Neural progenitor cell (in vitro differentiated cells): Measurements from ENCODE around the gene ZBTB5. TPM values are rescaled to one million over a fixed set of nuclear protein-coding genes. Genes with fewer than 3 reads are reported as not detected.

Source experiments
- DNase-seq: peaks from one replicate; pipeline ENCODE4 v3.0.0-alpha.2; 2016; ENCODE audit warnings: low spot score
- H2AFZ ChIP-seq: fragments of 200-600 bp; sonication (generic); replicated peaks from 2 replicates; pipeline ENCODE4 v1.6.1; 2016; ENCODE audit warnings: antibody characterized with exemption
- H3F3A ChIP-seq: fragments of 200-600 bp; sonication (generic); 2 replicates; pipeline ENCODE4 v1.6.1; 2016; ENCODE audit warnings: antibody characterized with exemption, low read depth
- H3K27ac ChIP-seq: fragments of 200-600 bp; sonication (generic); 2 replicates; pipeline ENCODE4 v1.5.1; 2016; ENCODE audit warnings: mild to moderate bottlenecking
- H3K27me3 ChIP-seq: fragments of 200-600 bp; sonication (generic); 2 replicates; pipeline ENCODE4 v1.6.1; 2016; ENCODE audit warnings: mild to moderate bottlenecking, moderate library complexity
- H3K36me3 ChIP-seq: fragments of 200-600 bp; sonication (generic); 2 replicates; pipeline ENCODE4 v1.5.1; 2016
- H3K4me1 ChIP-seq: fragments of 200-600 bp; sonication (generic); 2 replicates; pipeline ENCODE4 v1.6.1; 2016; ENCODE audit warnings: mixed run types
- H3K4me2 ChIP-seq: fragments of 200-600 bp; sonication (generic); 2 replicates; pipeline ENCODE4 v1.6.1; 2016
- H3K4me3 ChIP-seq: fragments of 200-600 bp; sonication (generic); 2 replicates; pipeline ENCODE4 v1.5.1; 2016
- H3K79me2 ChIP-seq: fragments of 200-600 bp; sonication (generic); 2 replicates; pipeline ENCODE4 v1.6.1; 2016; ENCODE audit warnings: low read depth
- H3K9ac ChIP-seq: fragments of 200-600 bp; sonication (generic); 2 replicates; pipeline ENCODE4 v1.6.1; 2016
- H3K9me3 ChIP-seq: fragments of 200-600 bp; sonication (generic); 2 replicates; pipeline ENCODE4 v1.5.1; 2016; ENCODE audit warnings: low read depth
- H4K20me1 ChIP-seq: fragments of 200-600 bp; sonication (generic); 2 replicates; pipeline ENCODE4 v1.6.1; 2016; ENCODE audit warnings: low read depth
- H3K27ac Mint-ChIP-seq: 3 replicates; pipeline ENCODE4 v1.8.0; 2021; ENCODE audit warnings: mixed read lengths
- H3K27me3 Mint-ChIP-seq: 2 replicates; pipeline ENCODE4 v1.8.0; 2022; ENCODE audit warnings: low read depth, mild to moderate bottlenecking, inconsistent platforms, moderate library complexity, mixed read lengths; ENCODE audit not compliant: insufficient read depth
- H3K36me3 Mint-ChIP-seq: 3 replicates; pipeline ENCODE4 v1.8.0; 2021; ENCODE audit warnings: mixed read lengths
- H3K4me1 Mint-ChIP-seq: 3 replicates; pipeline ENCODE4 v1.8.0; 2021; ENCODE audit warnings: mixed read lengths
- H3K4me3 Mint-ChIP-seq: 3 replicates; pipeline ENCODE4 v1.8.0; 2021; ENCODE audit warnings: mild to moderate bottlenecking, moderate library complexity, mixed read lengths
- H3K9me3 Mint-ChIP-seq: 3 replicates; pipeline ENCODE4 v1.8.0; 2020; ENCODE audit warnings: mixed read lengths
- CTCF ChIP-seq: fragments of 200-600 bp; sonication (generic); IDR thresholded peaks from 2 replicates; pipeline ENCODE4 v1.5.1; 2017; ENCODE audit warnings: antibody characterized with exemption, mild to moderate bottlenecking
- EZH2 ChIP-seq: fragments of 200-600 bp; sonication (generic); IDR thresholded peaks from 2 replicates; pipeline ENCODE4 v1.6.1; 2017; ENCODE audit warnings: antibody characterized with exemption, mild to moderate bottlenecking, moderate library complexity
- EZH2phosphoT487 ChIP-seq: fragments of 200-600 bp; sonication (generic); IDR thresholded peaks from 2 replicates; pipeline ENCODE4 v1.6.1; 2017; ENCODE audit warnings: antibody characterized with exemption
- total RNA-seq: library from RNA; depleted of rRNA; stranded (reverse); fragments of >200 nt; gene quantifications from 2 replicates; pipeline ENCODE4 v1.2.3, GENCODE V29; 2015; ENCODE audit warnings: low replicate concordance

The ZBTB5 gene
- total RNA-seq, 1 donor from 2014 or later: 24.1 TPM

DNA sequence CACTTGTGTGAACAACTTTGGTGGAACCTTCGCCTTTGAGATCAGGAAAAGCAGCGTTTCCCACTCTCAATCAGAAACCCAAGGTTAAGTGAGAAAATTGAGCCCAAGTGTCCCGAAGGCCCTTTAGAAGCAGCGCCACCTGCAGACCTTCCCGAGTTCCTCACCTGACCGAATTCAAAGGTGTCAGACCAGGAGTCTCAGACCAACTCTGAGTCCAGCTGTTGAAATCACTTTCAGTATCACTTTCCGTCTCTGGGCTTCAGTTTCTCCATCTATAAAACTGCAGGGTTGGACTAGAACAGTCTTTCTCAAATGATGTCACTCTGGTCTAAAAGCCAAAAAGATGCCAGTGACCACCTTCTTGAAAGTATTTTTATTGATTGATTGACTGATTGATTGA lies 74.5 kb downstream of the ZBTB5 start:
- Mint-ChIP-seq H3K27ac (no peak overlapping the region), H3K4me3 (no peak overlapping the region), H3K4me1 (peaks cover 25% of the 10 kb centered on the region), H3K36me3 (no peaks in the 10 kb centered on the region), H3K27me3 (peaks cover 4% of the 10 kb centered on the region), H3K9me3 (peaks cover 2% of the 10 kb centered on the region)
- Histone ChIP-seq H3K79me2 (no peaks in the 10 kb centered on the region), H3K9ac (no peak overlapping the region), H3F3A (peaks cover 9% of the 10 kb centered on the region), H3K27ac (no peak overlapping the region), H3K4me3 (no peak overlapping the region), H3K4me1 (peaks cover 5% of the 10 kb centered on the region), H3K9me3 (no peaks in the 10 kb centered on the region), H2AFZ (no peak overlapping the region), H3K36me3 (no peaks in the 10 kb centered on the region), H4K20me1 (no peaks in the 10 kb centered on the region), H3K27me3 (no peaks in the 10 kb centered on the region), H3K4me2 (no peak overlapping the region)
- peak; percentile 68 for DNase-seq
- peak; percentile 74 for TF ChIP-seq CTCF
- TF ChIP-seq EZH2phosphoT487: no peak
- no peak for TF ChIP-seq EZH2

Other genes with a start within 250 kb of the ZBTB5 start
- gene GRHPR, start 42.8 kb downstream of the ZBTB5 start, total RNA-seq: 116 and 187 TPM in 2 replicates
- 36.6 and 38.6 TPM in 2 replicates for gene POLR1E, start 20.5 kb upstream of the ZBTB5 start, total RNA-seq
- 13.4 and 28.2 TPM in 2 replicates for gene FBXO10, start 110.9 kb upstream of the ZBTB5 start, total RNA-seq
- gene TOMM5, start 127.1 kb upstream of the ZBTB5 start, total RNA-seq: 142 and 201 TPM in 2 replicates
- not detected in 2 replicates for gene FRMPD1, start 185.5 kb upstream of the ZBTB5 start, total RNA-seq